TTC549 (cell line): ENCODE results near the gene CROCC2.
A peak's percentile ranks its signal among the peaks of the same experiment; 100 is the strongest.

Experiments
- FAIRE-seq: peaks from 2 replicates; lab custom pipeline; 2012; peaks lifted over from hg19 to GRCh38; lab: Jason Lieb, UNC

CROCC2 gene

DNA sequence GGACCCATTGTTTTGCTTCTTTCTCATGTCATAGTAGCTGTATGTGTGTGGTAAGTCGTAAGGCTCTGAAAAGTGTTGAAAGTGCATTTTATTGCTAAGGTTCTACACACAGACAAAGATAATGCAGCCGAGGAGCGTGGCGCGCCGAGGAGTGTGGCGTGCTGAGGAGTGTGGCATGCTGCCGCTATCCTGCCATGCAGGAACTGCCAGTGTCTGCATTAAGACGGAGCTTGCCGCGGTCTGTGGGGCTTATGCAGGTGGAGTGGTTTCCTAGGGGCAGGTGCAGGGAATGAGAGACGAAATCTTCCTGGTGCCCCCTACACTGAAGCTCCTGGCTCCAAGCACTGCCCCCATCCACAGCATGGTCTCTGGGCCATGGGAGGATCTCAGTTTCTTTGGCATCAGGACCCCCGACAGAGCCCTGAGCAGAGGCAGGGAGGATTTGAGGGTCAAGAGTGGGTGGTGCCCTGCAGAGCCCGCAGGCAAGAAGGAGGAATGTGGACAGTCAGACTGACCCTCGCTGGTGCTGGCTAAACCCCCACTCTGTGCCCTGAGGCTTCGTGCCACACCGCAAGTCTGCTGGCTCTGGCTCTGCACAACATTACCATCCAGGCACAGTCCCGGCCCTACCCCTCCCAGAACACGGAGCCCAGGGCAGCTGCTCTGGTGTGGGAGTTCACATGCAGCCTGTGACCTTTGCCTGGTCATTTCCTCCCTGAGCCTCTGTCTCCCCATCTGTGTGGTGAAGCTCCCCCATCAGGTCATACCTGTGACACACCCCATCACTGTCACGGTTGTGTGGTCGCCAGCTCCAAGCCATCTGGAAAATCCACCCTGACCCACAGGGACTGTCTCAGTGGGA, 95.5 kb downstream of the CROCC2 start:
- no peak for FAIRE-seq

- no peak for FAIRE-seq
Observed at GRCh38 chr2:241002275-241003046, 96.3 kb downstream of the CROCC2 start.

DNA sequence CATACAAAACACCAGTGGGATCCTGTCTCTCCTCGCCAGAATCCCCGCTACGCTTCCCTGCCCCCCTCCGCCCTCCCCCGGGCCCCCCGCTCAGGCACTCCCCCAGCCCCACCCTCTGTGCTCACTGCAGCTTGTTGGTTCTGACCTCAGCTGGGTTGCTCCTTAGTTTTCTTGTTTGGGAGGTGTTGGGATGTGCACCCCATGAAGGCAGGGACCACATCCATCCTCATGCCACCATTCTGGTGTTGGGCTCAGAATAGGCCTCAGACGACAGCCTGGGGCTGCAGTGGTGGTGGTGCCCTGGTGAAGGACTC, 96.9 kb downstream of the CROCC2 start:
- FAIRE-seq = no peak

GRCh38 chr2:241003369-241003768, 97.2 kb downstream of the CROCC2 start:
- no peak for FAIRE-seq

DNA sequence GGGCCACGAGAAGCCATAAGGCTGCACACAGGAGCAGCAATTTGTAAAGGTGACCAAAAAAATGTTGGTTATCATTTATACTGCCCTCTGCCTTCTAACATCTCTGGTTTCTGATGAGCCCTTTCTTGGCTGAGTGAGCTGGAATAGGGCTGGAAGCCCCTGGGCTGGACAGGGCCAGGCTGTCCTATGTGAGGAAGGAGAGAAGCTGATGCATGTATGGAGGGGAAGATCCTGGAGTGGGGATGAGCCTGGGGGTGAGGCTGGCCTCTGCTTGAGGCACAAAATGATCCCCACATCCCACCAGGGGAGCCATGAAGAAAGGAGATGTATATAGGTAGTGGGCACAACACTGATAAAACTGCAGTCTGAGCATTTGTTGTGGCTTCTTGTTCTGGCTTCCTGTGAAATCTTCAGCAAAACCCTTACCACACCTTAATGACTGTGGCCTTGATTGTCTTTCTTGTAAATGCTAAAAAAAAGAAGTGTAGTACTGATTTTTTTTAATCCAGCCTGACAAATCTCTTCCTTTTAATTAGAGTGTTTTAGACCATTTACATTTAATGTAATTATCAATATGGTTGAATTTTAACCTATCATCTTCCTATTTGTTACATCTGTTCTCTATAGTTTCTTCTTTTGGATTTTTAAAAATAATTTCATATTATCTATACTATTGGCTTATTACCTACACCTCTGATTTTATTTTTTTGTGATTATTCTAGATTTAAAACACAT, 97.9 kb downstream of the CROCC2 start:
- peak; percentile 68 for FAIRE-seq

DNA sequence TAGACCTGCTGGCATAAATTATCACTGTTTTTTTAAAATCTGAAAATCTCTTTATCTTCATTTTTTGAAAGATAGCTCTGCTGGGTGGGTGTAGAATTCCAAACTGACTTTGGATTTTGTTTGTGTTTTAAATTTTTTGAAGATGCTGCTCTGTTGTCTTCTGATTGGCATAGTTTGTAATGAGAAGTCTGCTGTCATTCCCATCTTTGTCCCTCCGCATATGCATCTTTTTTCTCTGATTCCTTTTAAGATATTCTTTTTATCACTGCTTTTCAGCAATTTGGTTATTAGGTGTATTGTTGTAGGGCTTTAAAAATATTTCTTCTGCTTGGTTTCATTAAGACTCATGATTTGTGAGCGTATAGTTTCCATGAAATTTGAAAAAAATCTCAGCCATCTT, 99.4 kb downstream of the CROCC2 start:
- no peak for FAIRE-seq

DNA sequence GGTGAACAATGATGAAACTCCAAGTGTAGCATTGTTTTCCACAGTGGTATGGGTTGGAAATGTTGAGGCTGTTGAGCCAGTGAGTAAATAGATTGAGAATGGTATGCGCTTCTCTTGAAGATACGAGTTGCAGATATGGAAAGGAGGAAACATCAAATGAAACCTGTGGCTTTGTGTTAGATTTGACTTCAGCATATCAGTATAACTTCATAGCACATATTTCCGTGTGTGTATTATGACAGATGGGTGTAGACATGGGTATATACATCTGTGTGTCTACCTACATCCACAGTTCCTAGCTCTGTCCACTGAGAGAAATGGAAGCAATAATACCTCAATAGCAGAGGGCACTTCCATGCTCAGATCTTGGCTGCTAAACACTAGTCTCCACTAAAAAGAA, 100.3 kb downstream of the CROCC2 start:
- FAIRE-seq = no peak

GRCh38 chr2:241007111-241007510, 101.0 kb downstream of the CROCC2 start:
- no peak for FAIRE-seq

DNA sequence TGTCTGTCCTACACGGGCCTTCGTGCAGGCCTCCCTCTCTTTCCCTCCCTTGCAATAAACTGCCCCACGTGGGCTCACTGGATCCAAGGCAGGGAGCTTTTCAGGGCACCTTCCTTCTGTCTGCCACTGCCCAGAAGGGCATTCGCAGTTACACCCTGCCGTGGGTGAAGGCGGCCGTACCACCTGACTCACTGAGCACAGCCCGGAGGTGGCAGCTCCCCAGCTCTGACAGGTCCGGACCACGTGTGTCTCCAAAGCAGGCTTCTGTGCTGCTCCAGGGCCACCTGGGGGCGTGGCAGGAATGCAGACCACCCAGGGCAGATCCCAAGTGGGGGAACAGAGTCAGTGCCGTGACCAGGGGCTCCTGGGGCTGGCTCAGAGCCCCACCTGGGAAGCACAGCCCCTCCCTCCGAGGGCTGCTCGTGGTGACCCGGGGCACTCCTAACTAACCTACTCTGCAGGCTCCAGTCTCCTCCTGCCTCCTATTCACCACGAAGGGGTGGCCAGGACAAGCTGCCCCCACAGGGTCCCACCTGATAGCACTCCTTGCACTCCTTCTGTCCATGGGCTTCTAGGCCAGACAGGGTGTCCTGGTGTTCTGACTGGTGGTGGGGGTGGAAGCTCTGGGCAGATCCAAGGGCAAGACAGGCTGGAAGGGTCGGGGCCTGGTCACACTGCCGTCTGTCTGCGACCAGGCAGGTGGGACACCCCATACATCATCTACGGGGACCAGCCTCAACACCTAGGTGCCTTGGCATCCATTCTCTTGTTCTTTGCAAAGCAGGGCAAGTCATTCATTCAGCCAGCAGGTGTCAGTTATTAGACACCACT, 102.0 kb downstream of the CROCC2 start:
- FAIRE-seq = no peak

GRCh38 chr2:241008711-241009121, 102.6 kb downstream of the CROCC2 start:
- no peak for FAIRE-seq

- no peak for FAIRE-seq
Observed at GRCh38 chr2:241009191-241009590, 103.1 kb downstream of the CROCC2 start.

- no peak for FAIRE-seq
Observed at GRCh38 chr2:241009601-241010530, 103.7 kb downstream of the CROCC2 start.

GRCh38 chr2:241010531-241011295, 104.6 kb downstream of the CROCC2 start:
- FAIRE-seq = no peak

GRCh38 chr2:241011296-241011600, 105.1 kb downstream of the CROCC2 start:
- FAIRE-seq = no peak

- no peak for FAIRE-seq
Observed at GRCh38 chr2:241011751-241012510, 105.8 kb downstream of the CROCC2 start.

DNA sequence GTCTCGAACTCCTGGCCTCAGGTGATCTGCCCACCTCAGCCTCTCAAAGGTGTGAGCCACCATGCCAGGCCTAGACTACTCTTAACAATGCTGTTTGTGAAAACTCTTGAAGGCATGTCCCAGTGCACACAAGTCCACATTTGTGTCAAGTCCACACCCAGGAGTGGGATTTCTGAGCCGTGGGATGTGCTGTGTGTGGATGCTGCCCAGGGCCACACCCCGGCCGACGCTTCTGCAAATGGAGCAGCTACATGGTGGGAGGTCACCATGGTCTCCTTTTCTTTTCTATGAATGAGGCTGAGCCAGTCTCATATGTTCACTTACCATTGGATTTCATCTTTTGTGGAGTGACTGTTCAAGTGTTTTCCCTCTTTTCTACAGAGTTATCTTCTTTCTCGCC, 108.1 kb downstream of the CROCC2 start:
- FAIRE-seq = no peak

DNA sequence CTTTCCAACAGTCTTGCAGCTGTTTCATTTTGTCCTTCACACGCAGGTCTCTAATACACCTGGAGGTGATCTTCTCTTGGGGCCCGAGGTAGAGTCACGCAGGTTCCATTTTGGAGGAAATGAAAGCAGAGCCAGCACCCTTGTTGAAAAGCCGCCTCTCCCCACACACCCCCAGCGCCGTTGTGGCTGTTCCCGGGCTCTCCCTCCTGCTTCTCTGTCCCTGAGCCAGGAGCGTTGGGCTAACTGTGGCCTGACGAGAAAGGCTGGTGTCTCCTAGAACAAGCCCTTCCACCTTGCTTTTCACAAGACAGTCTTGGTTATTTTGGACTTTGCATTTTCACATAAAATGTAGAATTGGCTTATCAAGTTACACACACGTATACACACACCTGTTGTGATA, 108.6 kb downstream of the CROCC2 start:
- FAIRE-seq = no peak

GRCh38 chr2:241015439-241015838, 109.3 kb downstream of the CROCC2 start:
- no peak for FAIRE-seq

- FAIRE-seq = no peak
Observed at GRCh38 chr2:241017228-241017940, 111.2 kb downstream of the CROCC2 start.
